Activated gamma-delta T cell (primary cell): Measurements from ENCODE around the gene NIPBL.
"Not testable (repeated sequence)": the region's sequence is repeated elsewhere in the genome, so short reads cannot be mapped to it uniquely, and the experiment has no call there.

Experiments
- DNase-seq: peaks from one replicate; lab custom pipeline; 2025; lab: John Stamatoyannopoulos, UW

Gene NIPBL

GRCh38 chr5:36949593-36949992, 73.0 kb downstream of the NIPBL start:
- DNase-seq = no peak

GRCh38 chr5:36950586-36951457, 74.3 kb downstream of the NIPBL start:
- no peak for DNase-seq

DNA sequence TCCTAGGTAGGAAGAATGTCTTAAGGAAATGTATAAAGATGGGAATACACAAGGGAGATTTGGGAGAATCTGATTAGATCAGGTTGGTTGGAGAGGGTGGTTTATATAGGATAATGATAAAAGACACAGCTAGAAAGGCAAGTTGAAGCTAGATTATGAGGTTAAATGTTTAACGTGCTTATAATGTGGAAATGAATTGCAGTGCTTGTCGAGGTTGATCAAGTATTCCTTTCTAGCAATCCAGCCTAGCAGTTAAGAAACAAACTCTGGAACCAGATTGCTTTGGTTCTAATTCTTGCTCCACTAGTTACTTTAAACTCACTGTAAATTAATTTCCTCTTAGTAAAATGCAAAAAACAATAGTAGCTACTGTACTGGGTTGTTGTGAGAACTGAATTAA, 76.5 kb downstream of the NIPBL start:
- no peak for DNase-seq

- DNase-seq = no peak
These were observed 81.5 kb downstream of the NIPBL start for GRCh38 chr5:36957953-36958537.

GRCh38 chr5:36958612-36959011, 82.0 kb downstream of the NIPBL start:
- no peak for DNase-seq

DNA sequence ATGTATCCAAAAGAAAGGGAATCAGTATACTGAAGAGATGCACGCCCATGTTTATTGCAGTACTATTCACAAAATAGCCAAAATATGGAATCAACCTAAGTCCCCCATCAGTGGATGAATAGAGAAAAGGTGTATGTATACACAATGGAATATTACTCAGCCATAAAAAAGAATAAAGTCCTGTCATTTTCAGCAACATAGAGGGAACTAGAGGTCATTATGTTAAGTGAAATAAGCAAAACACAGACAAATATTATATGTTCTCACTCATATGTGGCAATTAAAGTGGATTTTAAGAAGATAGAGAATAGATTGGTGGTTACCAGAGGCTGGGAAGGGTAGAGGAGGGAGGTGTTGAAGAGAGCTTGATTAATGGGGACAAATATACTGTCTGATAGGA, 88.6 kb downstream of the NIPBL start:
- no peak for DNase-seq

- DNase-seq = no peak
These were observed 93.3 kb downstream of the NIPBL start for GRCh38 chr5:36969700-36970395.

- no peak for DNase-seq
These were observed 101.6 kb downstream of the NIPBL start for GRCh38 chr5:36978196-36978595.

DNA sequence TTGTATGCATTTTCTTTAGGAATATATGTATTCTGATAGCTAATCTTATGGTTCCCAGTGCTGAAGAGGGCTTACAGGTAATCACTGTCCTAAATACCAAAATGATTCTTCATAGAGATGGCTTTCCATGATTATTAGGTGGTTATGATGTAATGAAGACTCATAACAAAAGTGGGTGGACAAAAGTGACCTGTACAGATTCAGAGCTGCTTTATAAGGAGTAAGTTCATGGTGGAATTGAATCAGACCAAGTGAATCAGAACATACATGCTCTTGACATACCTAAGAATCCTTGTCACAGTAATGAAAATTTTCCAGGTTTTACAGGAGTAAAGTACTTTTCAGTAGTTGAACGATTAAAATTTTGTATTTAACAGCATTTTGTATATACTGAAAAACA, 105.6 kb downstream of the NIPBL start:
- no peak for DNase-seq

- no peak for DNase-seq
These were observed 108.8 kb downstream of the NIPBL start for GRCh38 chr5:36985387-36985786.

DNA sequence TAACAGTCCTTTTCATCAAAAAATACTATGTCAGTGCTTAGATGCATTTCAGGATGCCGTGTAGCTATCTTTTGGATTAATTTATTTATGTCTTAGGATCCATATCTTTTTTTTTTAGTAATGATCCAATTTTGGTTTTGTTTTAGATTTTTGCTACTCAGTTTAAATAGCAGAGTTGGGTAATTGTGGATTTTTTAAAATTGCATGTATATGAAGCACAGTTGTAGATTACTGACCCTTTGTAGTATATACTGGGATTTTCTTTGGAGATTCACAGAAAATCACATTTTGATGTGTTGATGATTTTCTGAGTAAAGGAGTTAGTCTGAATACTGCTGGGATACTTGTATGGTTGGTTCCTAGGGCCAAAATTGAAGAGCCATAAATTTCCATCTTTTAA, 111.8 kb downstream of the NIPBL start:
- no peak for DNase-seq

- no peak for DNase-seq
These were observed 122.0 kb downstream of the NIPBL start for GRCh38 chr5:36998578-36998977.

GRCh38 chr5:37002176-37002751, 125.7 kb downstream of the NIPBL start:
- DNase-seq = no peak

DNA sequence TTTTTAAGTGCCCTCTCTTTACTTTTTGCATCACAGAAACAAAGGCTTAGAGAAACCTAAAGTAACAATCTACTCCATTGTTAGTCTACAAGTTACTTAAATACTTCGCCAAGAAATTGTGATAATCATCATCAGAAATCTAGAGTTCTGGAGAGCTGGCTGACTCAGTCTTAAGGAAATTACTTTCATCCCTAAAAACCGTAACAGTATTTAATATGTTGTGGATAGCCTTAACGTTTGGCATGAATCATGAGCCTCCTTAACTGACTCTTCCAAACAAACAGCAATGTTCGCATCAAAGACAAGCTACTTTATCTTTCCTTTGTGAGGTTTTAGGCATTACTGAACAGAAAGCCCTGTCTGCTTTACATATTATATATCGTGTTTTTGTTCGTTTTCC, 128.7 kb downstream of the NIPBL start:
- DNase-seq = no peak

- no peak for DNase-seq
These were observed 129.5 kb downstream of the NIPBL start for GRCh38 chr5:37005946-37006540.

DNA sequence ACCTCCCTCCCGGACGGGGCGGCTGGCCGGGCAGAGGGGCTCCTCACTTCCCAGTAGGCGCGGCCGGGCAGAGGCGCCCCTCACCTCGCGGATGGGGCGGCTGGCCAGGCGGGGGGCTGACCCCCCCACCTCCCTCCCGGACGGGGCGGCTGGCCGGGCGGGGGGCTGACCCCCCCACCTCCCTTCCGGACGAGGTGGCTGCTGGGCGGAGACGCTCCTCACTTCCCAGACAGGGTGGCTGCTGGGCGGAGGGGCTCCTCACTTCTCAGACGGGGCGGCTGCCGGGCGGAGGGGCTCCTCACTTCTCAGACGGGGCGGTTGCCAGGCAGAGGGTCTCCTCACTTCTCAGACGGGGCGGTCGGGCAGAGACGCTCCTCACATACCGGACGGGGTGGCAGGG, 136.6 kb downstream of the NIPBL start:
- not testable (repeated sequence) for DNase-seq

- no peak for DNase-seq
These were observed 137.8 kb downstream of the NIPBL start for GRCh38 chr5:37014321-37014720.

GRCh38 chr5:37015795-37016666, 139.5 kb downstream of the NIPBL start:
- no peak for DNase-seq

DNA sequence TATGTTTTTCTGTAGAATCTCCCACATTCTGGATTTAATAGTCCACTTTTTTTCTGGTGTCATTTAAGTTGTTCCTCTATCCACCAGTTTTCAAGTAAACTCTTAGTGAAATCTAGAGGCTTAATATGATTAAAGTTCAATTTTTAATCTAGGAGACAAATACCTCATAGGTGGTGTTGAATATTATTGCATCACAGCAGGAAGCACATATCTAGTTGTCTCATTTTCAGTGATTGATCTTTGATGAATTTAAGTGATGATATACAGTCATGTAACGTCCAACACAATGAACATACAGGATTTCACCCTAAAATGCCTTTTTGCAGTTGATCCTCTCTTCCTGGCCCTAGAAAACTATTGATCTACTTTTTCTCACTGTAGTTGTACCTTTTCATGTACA, 152.3 kb downstream of the NIPBL start:
- DNase-seq = no peak

GRCh38 chr5:37029436-37029835, 152.9 kb downstream of the NIPBL start:
- DNase-seq = no peak

GRCh38 chr5:37034955-37035354, 158.4 kb downstream of the NIPBL start:
- no peak for DNase-seq
